IPS-20b (cell line): ENCODE data around the gene SLC35A5.

Source experiments
- H3K27ac ChIP-seq: one replicate; pipeline ENCODE4 v1.5.1; 2013; ENCODE audit warnings: low read length
- H3K27me3 ChIP-seq: 2 replicates; pipeline ENCODE4 v1.6.1; 2013; ENCODE audit warnings: mild to moderate bottlenecking, low read length, inconsistent platforms; ENCODE audit not compliant: insufficient read depth
- H3K36me3 ChIP-seq: 2 replicates; pipeline ENCODE4 v1.6.1; 2013; ENCODE audit warnings: low read depth, mild to moderate bottlenecking, inconsistent platforms, low read length, moderate library complexity; ENCODE audit not compliant: insufficient read depth
- H3K4me1 ChIP-seq: 2 replicates; pipeline ENCODE4 v1.6.1; 2013; ENCODE audit warnings: mild to moderate bottlenecking, control low read depth, inconsistent platforms, low read length, moderate library complexity; ENCODE audit not compliant: insufficient read depth
- H3K4me3 ChIP-seq: 2 replicates; pipeline ENCODE4 v1.5.1; 2013; ENCODE audit warnings: mild to moderate bottlenecking, low read length, inconsistent platforms
- H3K9ac ChIP-seq: 2 replicates; pipeline ENCODE4 v1.6.1; 2013; ENCODE audit warnings: low read depth, mild to moderate bottlenecking, inconsistent platforms, low read length, moderate library complexity
- H3K9me3 ChIP-seq: 2 replicates; pipeline ENCODE4 v1.6.1; 2013; ENCODE audit warnings: mild to moderate bottlenecking, low read depth, low read length, inconsistent platforms; ENCODE audit not compliant: insufficient read depth

The SLC35A5 gene

DNA sequence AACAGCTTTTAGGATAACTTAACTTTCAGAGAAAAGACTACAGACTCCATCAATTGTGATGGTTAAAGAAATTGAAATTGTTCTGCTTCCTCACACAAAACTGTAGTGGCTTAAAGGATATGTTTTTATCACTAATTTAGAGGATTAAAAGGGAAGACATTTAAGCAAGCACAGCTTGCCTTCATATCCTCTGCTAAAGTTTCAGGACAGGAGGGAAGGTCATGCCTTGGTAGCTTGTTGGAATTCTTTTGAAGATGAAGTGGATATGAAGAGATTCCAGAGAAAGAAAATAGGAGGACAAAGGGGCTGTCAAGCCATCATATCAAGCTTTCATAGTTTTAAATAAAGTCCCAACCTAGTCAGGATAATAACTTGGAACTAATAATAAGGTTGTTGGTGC is 46.0 kb downstream of the SLC35A5 start:
- Histone ChIP-seq H3K36me3 (no peaks in the 10 kb centered on the region), H3K4me1 (no peaks in the 10 kb centered on the region)

GRCh38 chr3:112610121-112610520 is 48.3 kb downstream of the SLC35A5 start:
- no peaks in the 10 kb centered on the region for H3K4me1 ChIP-seq
- no peaks in the 10 kb centered on the region for H3K36me3 ChIP-seq
- H3K9me3 ChIP-seq, result no peaks in the 10 kb centered on the region
- H3K27me3 ChIP-seq, result no peaks in the 10 kb centered on the region
- no peak overlapping the region for H3K27ac ChIP-seq
- H3K4me3 ChIP-seq, result no peak overlapping the region
- no peak overlapping the region for H3K9ac ChIP-seq

More for the DNA sequence above, 46.0 kb downstream of the SLC35A5 start:
- Histone ChIP-seq H3K27me3 (no peaks in the 10 kb centered on the region), H3K4me3 (no peak overlapping the region), H3K27ac (no peak overlapping the region), H3K9ac (no peak overlapping the region), H3K9me3 (no peaks in the 10 kb centered on the region)

GRCh38 chr3:112611752-112612515 is 50.1 kb downstream of the SLC35A5 start:
- Histone ChIP-seq H3K27ac (no peak overlapping the region), H3K36me3 (no peaks in the 10 kb centered on the region), H3K9me3 (no peaks in the 10 kb centered on the region), H3K9ac (no peak overlapping the region), H3K27me3 (no peaks in the 10 kb centered on the region), H3K4me1 (peaks cover 8% of the 10 kb centered on the region; the same call in 1 of the 2 replicates), H3K4me3 (no peak overlapping the region)

DNA sequence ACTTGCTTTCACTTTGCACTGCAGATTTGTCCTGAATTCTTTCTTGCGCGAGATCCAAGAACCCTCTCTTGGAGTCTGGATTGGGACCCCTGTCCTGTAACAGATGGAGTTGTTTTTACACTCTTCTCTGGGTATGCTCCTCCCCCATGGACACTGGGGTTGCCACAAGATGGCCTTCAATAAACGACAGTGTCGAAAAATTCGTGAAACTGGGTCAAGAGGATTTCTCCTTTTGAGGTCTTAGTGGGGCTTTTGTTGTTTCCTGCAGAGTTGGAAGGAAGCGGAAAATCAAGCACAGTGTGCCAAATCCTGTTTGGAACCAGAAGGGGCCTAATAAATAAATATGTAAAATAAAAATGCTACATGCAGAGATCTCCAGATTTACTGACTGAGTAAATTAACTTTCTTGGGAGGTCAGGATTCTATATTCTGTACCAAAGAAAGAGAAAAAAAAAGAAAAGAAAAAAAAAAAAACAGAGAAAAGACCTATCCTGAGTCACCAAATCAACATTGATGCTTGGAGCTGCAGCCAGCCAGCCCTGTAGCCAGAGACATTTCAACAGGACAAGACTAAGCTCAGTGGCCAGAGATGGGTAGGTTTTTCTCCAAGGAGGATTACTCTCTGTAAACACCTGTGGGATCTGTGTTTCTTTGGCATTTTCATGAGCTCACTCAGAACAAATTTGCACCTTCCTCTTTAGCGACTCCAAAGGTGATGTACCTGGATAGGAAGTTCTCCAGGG is 54.3 kb downstream of the SLC35A5 start:
- peaks cover 8% of the 10 kb centered on the region; the same call in 1 of the 2 replicates for H3K4me1 ChIP-seq
- H3K4me3 ChIP-seq, result no peak overlapping the region
- H3K36me3 ChIP-seq, result no peaks in the 10 kb centered on the region
- H3K9ac ChIP-seq, result no peak overlapping the region
- H3K9me3 ChIP-seq, result no peaks in the 10 kb centered on the region
- H3K27me3 ChIP-seq, result no peaks in the 10 kb centered on the region
- peak overlapping the region; percentile 32 for H3K27ac ChIP-seq

DNA sequence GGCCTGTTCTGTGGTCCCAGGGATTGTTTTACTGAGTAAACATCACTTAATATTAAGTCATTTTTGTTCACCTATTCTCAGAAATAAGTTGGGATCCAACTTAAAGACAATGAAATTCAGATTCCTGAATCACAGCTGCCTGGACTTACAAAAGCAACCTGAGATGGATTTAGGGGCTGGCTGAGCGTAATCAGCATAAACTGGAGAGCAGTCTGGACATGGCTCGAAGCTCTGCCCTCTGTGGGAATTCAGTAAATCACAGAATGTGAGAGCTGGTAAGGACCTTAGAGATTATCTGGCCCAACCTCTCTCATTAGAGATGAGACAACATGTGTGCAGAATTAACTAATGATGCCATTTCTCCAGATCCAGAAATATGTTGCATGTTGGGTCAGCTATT is 55.4 kb downstream of the SLC35A5 start:
- Histone ChIP-seq H3K4me1 (peaks cover 8% of the 10 kb centered on the region; the same call in 1 of the 2 replicates), H3K36me3 (no peaks in the 10 kb centered on the region), H3K9me3 (no peaks in the 10 kb centered on the region), H3K4me3 (no peak overlapping the region), H3K9ac (no peak overlapping the region), H3K27me3 (no peaks in the 10 kb centered on the region), H3K27ac (no peak overlapping the region)

DNA sequence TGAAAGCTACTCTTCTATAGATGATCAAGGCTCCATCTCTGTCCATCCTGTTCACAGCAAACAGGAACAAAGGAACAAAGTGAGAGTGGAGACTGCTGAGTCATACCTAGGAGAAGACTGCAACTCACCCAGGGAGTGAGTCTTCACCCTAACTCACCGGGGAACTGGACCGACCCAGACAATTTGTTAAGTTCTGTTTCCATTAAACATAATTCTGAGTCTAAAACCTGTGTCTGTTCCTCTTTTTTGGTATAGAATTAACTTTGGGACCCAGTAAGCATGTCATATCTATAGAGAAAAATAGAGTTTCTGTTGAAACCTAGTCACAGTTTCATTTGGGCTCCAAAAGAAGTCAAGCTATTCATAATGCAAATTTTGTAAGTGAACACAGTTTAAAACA is 57.5 kb downstream of the SLC35A5 start:
- peaks cover 13% of the 10 kb centered on the region; the same call in 1 of the 2 replicates for H3K4me1 ChIP-seq
- no peak overlapping the region for H3K4me3 ChIP-seq
- H3K27ac ChIP-seq, result no peak overlapping the region
- no peaks in the 10 kb centered on the region for H3K36me3 ChIP-seq
- H3K9me3 ChIP-seq, result no peaks in the 10 kb centered on the region
- H3K27me3 ChIP-seq, result no peaks in the 10 kb centered on the region
- no peak overlapping the region for H3K9ac ChIP-seq

GRCh38 chr3:112623213-112623612 is 61.4 kb downstream of the SLC35A5 start:
- Histone ChIP-seq H3K9ac (no peak overlapping the region), H3K9me3 (no peaks in the 10 kb centered on the region), H3K36me3 (no peaks in the 10 kb centered on the region), H3K27me3 (no peaks in the 10 kb centered on the region), H3K4me1 (0 out of 2 replicates have a peak, but pooled peaks cover 5% of the 10 kb centered on the region), H3K4me3 (no peak overlapping the region), H3K27ac (no peak overlapping the region)

DNA sequence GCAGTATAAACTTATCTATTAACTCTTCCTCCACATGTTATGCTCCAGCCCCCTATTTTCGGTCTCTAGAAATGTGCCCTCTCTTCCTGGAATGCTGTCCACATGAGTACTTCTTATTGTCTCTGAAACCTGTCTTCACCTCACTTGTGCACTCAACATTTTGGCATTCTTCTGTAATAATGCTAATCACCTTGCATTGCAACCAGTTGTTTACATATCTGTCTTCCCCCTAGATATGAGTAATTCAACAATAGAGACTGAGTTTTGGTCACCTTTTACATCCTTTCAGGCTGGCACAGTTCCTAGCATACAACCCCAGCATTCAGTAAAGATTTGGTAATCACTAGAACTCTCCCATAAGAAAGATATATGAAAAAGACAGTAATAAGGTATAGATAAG is 61.9 kb downstream of the SLC35A5 start:
- H3K4me3 ChIP-seq, result no peak overlapping the region
- no peaks in the 10 kb centered on the region for H3K36me3 ChIP-seq
- no peaks in the 10 kb centered on the region for H3K9me3 ChIP-seq
- H3K4me1 ChIP-seq, result 0 out of 2 replicates have a peak, but pooled peaks cover 5% of the 10 kb centered on the region
- H3K27me3 ChIP-seq, result no peaks in the 10 kb centered on the region
- no peak overlapping the region for H3K9ac ChIP-seq
- H3K27ac ChIP-seq, result no peak overlapping the region

DNA sequence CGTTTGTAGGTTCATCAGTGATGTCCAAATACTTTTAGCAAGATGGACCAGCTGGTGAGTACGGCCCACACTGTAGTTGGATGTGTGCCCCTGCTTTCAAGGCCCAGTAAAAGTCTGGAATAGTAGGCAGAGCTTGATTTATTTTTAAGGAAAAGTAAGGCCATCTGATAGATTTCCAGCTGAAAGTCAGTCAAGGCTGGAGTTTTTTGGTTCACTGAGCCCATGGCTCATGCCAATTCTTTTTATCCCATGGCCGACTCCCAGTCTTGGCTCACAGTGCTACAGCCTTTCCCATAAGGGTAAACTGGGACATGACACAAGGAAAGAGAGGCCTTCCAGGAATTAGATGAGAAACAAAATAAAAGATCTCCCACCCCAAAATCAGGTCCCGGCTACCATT is 65.6 kb downstream of the SLC35A5 start:
- Histone ChIP-seq H3K4me1 (peaks cover 26% of the 10 kb centered on the region), H3K27me3 (no peaks in the 10 kb centered on the region), H3K36me3 (no peaks in the 10 kb centered on the region), H3K9me3 (no peaks in the 10 kb centered on the region), H3K27ac (no peak overlapping the region), H3K4me3 (no peak overlapping the region), H3K9ac (no peak overlapping the region)

GRCh38 chr3:112627919-112628466 is 66.1 kb downstream of the SLC35A5 start:
- no peaks in the 10 kb centered on the region for H3K36me3 ChIP-seq
- H3K4me3 ChIP-seq, result no peak overlapping the region
- no peaks in the 10 kb centered on the region for H3K27me3 ChIP-seq
- no peak overlapping the region for H3K9ac ChIP-seq
- H3K27ac ChIP-seq, result no peak overlapping the region
- H3K9me3 ChIP-seq, result no peaks in the 10 kb centered on the region
- H3K4me1 ChIP-seq, result peaks cover 32% of the 10 kb centered on the region

- H3K4me1 ChIP-seq, result peaks cover 42% of the 10 kb centered on the region
- no peaks in the 10 kb centered on the region for H3K36me3 ChIP-seq
- no peaks in the 10 kb centered on the region for H3K27me3 ChIP-seq
- H3K27ac ChIP-seq, result no peak overlapping the region
- no peak overlapping the region for H3K4me3 ChIP-seq
- H3K9ac ChIP-seq, result no peak overlapping the region
- no peaks in the 10 kb centered on the region for H3K9me3 ChIP-seq
Observed at GRCh38 chr3:112629425-112629824, 67.6 kb downstream of the SLC35A5 start.
